Activated B cell treated with CpG ODN at 0.5 μM for 24 hours (primary cell): ENCODE results near the gene FBXO46. TPM values are rescaled to one million over a fixed set of nuclear protein-coding genes. Genes with fewer than 3 reads are reported as not detected.

Experiments
- ATAC-seq: fragments of 200-7000 bp; cut with Tn5 transposase; one replicate; pipeline ENCODE4 v1.10.0; 2021; ENCODE audit warnings: low read depth, mild to moderate bottlenecking, moderate library complexity
- CTCF ChIA-PET: fragments of 350-600 bp; sonication (Branson Sonifier 250); formaldehyde crosslinking; loops from one replicate; lab custom pipeline; 2021; ENCODE audit warnings: antibody characterized with exemption; lab: Charles Lee
- POLR2A ChIA-PET: fragments of 350-600 bp; sonication (Branson Sonifier 250); formaldehyde crosslinking; loops from one replicate; lab custom pipeline; 2021; ENCODE audit warnings: antibody characterized with exemption; lab: Charles Lee
- DNase-seq: peaks from one replicate; pipeline ENCODE4 v3.0.0; 2022
- H3K27ac Mint-ChIP-seq: one replicate; pipeline ENCODE4 v1.8.0; 2020; ENCODE audit warnings: mixed read lengths
- H3K27me3 Mint-ChIP-seq: one replicate; pipeline ENCODE4 v1.8.0; 2021; ENCODE audit warnings: mixed read lengths
- H3K36me3 Mint-ChIP-seq: one replicate; pipeline ENCODE4 v1.8.0; 2021; ENCODE audit warnings: low read depth, mixed read lengths
- H3K4me1 Mint-ChIP-seq: one replicate; pipeline ENCODE4 v1.8.0; 2021; ENCODE audit warnings: mixed read lengths
- H3K4me3 Mint-ChIP-seq: one replicate; pipeline ENCODE4 v1.8.0; 2020; ENCODE audit warnings: mild to moderate bottlenecking, mixed read lengths
- H3K9me3 Mint-ChIP-seq: one replicate; pipeline ENCODE4 v1.8.0; 2020; ENCODE audit warnings: mixed read lengths
- intact Hi-C: fragments of 100-400 bp; cut with micrococcal nuclease; formaldehyde crosslinking; loops from one replicate; pipeline ENCODE4 v1.15.1; 2024
- total RNA-seq: library from RNA; stranded (reverse); gene quantifications from 2 replicates; pipeline ENCODE4 v1.2.3, GENCODE V29; 2022
- TF ChIP-seq, protein P1 (sequence below): fragments of 200-600 bp; IDR thresholded peaks from one replicate; pipeline ENCODE4 v1.8.0; 2022; ENCODE audit warnings: antibody characterized with exemption, mild to moderate bottlenecking

The FBXO46 gene
- total RNA-seq, 1 donor from 2014 or later, result 44.0 TPM

DNA sequence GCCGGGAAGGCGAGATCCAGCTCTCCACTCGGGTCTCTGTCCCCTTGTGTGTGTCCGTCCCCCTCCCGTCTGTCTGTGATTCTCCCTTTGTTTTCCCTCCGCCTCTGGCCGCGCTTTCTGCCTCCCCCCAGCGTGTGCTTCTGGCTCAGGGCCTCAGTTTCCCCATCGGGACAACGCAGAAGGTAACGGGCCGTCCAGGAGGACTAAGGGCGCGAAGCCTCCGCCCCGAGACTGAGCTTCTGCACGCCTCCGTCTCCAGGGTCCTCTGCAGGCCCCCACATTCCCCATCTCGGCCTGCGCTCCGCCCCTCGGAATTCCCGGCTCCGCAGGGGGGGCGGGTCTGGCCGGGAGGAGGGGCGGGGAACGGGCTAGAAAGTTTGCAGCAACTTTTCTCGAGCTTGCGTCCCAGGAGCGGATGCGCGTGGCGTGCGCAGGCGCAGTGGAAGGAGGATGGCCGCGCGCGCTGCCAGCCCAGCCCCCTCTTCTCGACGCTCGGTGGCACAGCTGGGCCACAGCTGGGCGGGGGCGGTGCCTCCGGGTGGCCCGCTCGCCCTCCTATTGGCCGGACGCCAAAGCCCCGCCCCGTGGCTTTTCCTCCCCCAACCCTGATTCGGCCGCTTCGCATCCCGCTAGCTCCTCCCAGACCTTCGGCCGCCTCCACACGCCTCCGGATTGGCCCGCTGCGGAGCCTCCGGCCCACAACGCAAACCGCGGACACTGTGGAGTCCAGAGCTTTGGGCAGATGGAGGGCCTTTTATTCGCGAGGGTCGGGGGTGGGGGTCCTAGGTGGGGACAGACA is 38.5 kb upstream of the FBXO46 start, which contains the start of gene SIX5:
Gene SIX5, minus strand, starts transcription at position 269 of the 799 bp plus-strand sequence. CDS start 408 bp downstream, outside the sequence.
- intact Hi-C loops, result loop anchor here (1.0 to 2.0 kb wide), 4 partner anchors 52 to 248 kb away; partner anchors contain the start of gene SYMPK
- H3K4me1 Mint-ChIP-seq, result peaks cover 19% of the 10 kb centered on the region
- no peaks in the 10 kb centered on the region for H3K9me3 Mint-ChIP-seq

DNA sequence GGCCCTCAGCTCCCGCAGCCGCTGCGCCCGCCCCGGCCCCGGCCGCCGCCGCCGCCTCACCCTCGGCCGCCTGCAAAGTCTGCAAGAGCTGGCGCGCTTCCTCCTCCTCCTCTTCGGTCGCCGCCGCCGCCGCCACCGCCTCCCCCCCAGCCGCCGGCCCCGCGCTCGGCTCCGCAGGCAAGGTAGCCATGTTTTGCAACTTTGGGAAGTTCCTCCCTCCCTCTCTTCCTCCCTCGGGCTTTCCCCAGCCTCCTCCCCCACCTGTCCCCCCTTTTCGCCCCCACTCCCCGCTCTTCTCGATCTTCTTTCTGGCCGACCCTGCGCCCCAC is 37.9 kb upstream of the FBXO46 start:
- ChIA-PET CTCF (interaction anchor here (0.8 to 7.1 kb wide), 7 partner anchors 10 to 242 kb away, joined by 3 to 172 read pairs (median 4); no protein-coding TSS in a partner anchor), POLR2A (interaction anchor here (0.6 to 3.4 kb wide), 17 partner anchors 9 to 227 kb away, joined by 3 to 46 read pairs (median 10); partner anchors contain the start of genes CCDC61, DMWD, FBXO46 and FOXA3)
- Mint-ChIP-seq H3K4me1 (peaks cover 19% of the 10 kb centered on the region), H3K4me3 (peak overlapping the region; percentile 89), H3K9me3 (no peaks in the 10 kb centered on the region), H3K27ac (no peak overlapping the region), H3K27me3 (peaks cover 3% of the 10 kb centered on the region), H3K36me3 (no peaks in the 10 kb centered on the region)
- peak; percentile 42 for DNase-seq
- TF ChIP-seq, protein P1, sequence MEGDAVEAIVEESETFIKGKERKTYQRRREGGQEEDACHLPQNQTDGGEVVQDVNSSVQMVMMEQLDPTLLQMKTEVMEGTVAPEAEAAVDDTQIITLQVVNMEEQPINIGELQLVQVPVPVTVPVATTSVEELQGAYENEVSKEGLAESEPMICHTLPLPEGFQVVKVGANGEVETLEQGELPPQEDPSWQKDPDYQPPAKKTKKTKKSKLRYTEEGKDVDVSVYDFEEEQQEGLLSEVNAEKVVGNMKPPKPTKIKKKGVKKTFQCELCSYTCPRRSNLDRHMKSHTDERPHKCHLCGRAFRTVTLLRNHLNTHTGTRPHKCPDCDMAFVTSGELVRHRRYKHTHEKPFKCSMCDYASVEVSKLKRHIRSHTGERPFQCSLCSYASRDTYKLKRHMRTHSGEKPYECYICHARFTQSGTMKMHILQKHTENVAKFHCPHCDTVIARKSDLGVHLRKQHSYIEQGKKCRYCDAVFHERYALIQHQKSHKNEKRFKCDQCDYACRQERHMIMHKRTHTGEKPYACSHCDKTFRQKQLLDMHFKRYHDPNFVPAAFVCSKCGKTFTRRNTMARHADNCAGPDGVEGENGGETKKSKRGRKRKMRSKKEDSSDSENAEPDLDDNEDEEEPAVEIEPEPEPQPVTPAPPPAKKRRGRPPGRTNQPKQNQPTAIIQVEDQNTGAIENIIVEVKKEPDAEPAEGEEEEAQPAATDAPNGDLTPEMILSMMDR, result no peak
- intact Hi-C loops, result loop anchor here (2.0 kb wide), 1 partner anchor 248 kb away; no protein-coding TSS in a partner anchor
- no peak for ATAC-seq

More for the DNA sequence above, 38.5 kb upstream of the FBXO46 start, which contains the start of gene SIX5:
- CTCF ChIA-PET, result interaction anchor here (0.6 to 7.1 kb wide), 18 partner anchors 10 to 856 kb away, joined by 3 to 172 read pairs (median 4); partner anchors contain the start of genes FBXO46, PTGIR and QPCTL
- DNase-seq (peak; percentile 95), ATAC-seq (peak; percentile 72)
- Mint-ChIP-seq H3K27me3 (peaks cover 3% of the 10 kb centered on the region), H3K27ac (peak within 1 kb of the TSS; percentile 88), H3K4me3 (peak within 1 kb of the TSS; percentile 89), H3K36me3 (no peaks in the 10 kb centered on the region)
- POLR2A ChIA-PET, result interaction anchor here (0.6 to 3.4 kb wide), 30 partner anchors 9 to 1344 kb away, joined by 3 to 46 read pairs (median 6); partner anchors contain the start of genes CCDC61, DMPK, DMWD and FBXO46
- TF ChIP-seq, protein P1, result no peak

DNA sequence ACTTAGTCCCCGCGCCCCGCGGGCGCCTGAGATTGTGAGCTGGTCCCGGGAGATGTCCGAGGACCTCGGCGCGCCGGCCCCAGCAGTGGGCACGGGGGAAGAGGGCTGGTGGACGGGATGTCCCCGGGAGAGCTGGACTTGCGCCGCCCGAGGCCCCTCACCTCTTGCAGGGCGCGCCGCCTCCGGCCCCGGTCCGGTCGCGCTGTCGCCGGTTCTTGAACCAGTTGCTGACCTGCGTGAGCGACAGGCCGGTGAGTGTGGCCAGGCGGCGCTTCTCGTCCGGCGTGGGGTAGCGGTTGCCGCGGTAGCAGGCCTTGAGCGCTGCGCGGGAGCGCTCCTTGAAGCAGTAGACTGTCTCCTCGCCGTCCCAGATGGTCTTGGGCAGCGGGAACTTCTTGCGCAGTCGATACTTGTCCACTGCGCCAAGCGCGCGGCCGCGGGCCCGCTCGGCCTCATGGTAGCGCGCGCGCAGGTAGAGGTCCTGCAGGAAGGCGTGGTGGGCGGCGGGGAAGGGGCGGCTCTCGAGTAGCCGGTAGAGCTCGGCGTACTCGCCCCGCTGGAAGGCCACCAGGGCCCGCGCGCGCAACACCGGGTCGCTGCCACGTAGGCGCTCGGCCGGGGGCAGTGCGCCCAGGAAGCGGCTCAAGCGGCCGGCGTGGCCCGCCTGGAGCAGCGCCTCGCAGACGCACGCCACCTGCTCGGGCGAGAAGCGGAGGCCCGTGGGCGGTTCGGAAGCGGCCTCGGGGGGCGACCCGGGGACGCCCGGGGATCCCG is 37.4 kb upstream of the FBXO46 start:
- DNase-seq (peak; percentile 45), ATAC-seq (no peak)
- no peak overlapping the region for H3K27ac Mint-ChIP-seq
- H3K36me3 Mint-ChIP-seq, result no peaks in the 10 kb centered on the region
- POLR2A ChIA-PET, result interaction anchor here (0.6 to 3.4 kb wide), 9 partner anchors 8 to 1364 kb away, joined by 3 to 46 read pairs (median 16); partner anchors contain the start of genes DMWD, FBXO46, FOXA3 and MYPOP
- peaks cover 3% of the 10 kb centered on the region for H3K27me3 Mint-ChIP-seq
- peaks cover 16% of the 10 kb centered on the region for H3K4me1 Mint-ChIP-seq
- no peaks in the 10 kb centered on the region for H3K9me3 Mint-ChIP-seq
- intact Hi-C loops, result loop anchor here (2.0 kb wide), 1 partner anchor 249 kb away; no protein-coding TSS in a partner anchor
- H3K4me3 Mint-ChIP-seq, result peak overlapping the region; percentile 72
- CTCF ChIA-PET, result interaction anchor here (1.2 to 7.1 kb wide), 2 partner anchors 30 to 53 kb away, joined by 4 to 172 read pairs; no protein-coding TSS in a partner anchor
- TF ChIP-seq, protein P1, result no peak

DNA sequence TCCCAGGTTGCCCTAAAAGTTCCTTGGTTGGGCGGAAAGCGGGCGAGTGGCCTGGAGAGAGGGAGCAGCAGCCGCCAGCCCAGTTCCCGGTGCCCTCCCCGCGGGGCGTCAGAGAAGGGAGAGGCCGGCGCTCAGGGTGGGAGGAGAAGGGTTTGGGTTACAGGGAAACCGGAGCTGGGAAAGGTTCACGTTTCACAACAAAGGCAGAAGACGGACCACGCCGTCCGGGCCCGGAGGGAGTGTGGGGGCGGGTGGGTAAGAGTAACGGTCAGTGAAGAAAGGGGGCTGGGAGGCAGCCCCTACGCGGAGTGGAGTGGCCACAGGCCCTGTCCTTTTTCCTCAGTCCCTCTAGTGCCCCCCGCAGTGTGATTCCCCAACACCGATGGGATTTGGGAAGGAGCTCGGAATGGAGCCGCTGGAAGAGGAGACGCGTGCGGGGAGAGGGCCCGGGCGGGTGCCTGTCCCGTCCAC is 36.7 kb upstream of the FBXO46 start:
- Mint-ChIP-seq H3K4me3 (peak overlapping the region; percentile 38), H3K36me3 (no peaks in the 10 kb centered on the region), H3K27me3 (peaks cover 3% of the 10 kb centered on the region), H3K9me3 (no peaks in the 10 kb centered on the region), H3K27ac (no peak overlapping the region), H3K4me1 (peaks cover 16% of the 10 kb centered on the region)
- CTCF ChIA-PET, result interaction anchor here (7.1 kb wide), 1 partner anchor 31 kb away, joined by 172 read pairs; no protein-coding TSS in a partner anchor
- ATAC-seq (no peak), DNase-seq (no peak)
- TF ChIP-seq, protein P1, result no peak
- POLR2A ChIA-PET, result no interaction called here
- intact Hi-C loops, result no loop called here
